SK-N-SH (cell line): ENCODE data around the gene TECRL. TPM values are rescaled to one million over a fixed set of nuclear protein-coding genes. Genes with fewer than 3 reads are reported as not detected.

Experiments
- CTCF ChIA-PET: fragments of 300-600, 350-600 bp; formaldehyde crosslinking; extraction: SDS; loops from one replicate; lab custom pipeline; 2021; lab: Yijun Ruan, JAX
- POLR2A ChIA-PET: fragments of 350-600 bp; sonication (Branson Sonifier 250); formaldehyde crosslinking; extraction: SDS; loops from one replicate; lab custom pipeline; 2020; ENCODE audit warnings: antibody characterized with exemption, inconsistent platforms; lab: Yijun Ruan, JAX
- DNase-seq: peaks from one replicate; pipeline ENCODE4 v3.0.0; 2012
- H2AFZ ChIP-seq: fragments of 200-600 bp; sonication (generic); 2 replicates; pipeline ENCODE4 v1.8.1; 2016; ENCODE audit warnings: antibody characterized with exemption, mild to moderate bottlenecking, low read depth
- H3F3A ChIP-seq: fragments of 200-600 bp; sonication (generic); replicated peaks from 2 replicates; pipeline ENCODE3; 2016; ENCODE audit warnings: antibody characterized with exemption, mild to moderate bottlenecking; ENCODE audit not compliant: insufficient read depth
- H3K27ac ChIP-seq, 2 experiments: fragments of 200-500 bp in 1 of 2; fragments of 200-600 bp in 1 of 2; sonication (Bioruptor generic) in 1 of 2; sonication (generic), shearing (Covaris generic) in 1 of 2; 2 replicates each; pipeline versions ENCODE4 v1.5.1 to v1.6.1; 2014 to 2016; ENCODE audit warnings: low read depth in 2 of 2, inconsistent platforms in 1 of 2, low read length in 1 of 2, mild to moderate bottlenecking in 1 of 2, mixed read lengths in 1 of 2
- H3K27me3 ChIP-seq: fragments of 200-600 bp; sonication (generic), shearing (Covaris generic); 2 replicates; pipeline ENCODE4 v1.6.1; 2016; ENCODE audit warnings: mixed run types; ENCODE audit not compliant: insufficient read depth
- H3K36me3 ChIP-seq, 2 experiments: fragments of 200-500 bp in 1 of 2; fragments of 200-600 bp in 1 of 2; sonication (Bioruptor generic) in 1 of 2; sonication (generic) in 1 of 2; replicated peaks in 1 of 2; 2 replicates each; pipeline versions ENCODE3 to v1.5.1; 2014 to 2016; ENCODE audit warnings: low read length in 1 of 2, mild to moderate bottlenecking in 1 of 2; ENCODE audit not compliant: insufficient read depth in 2 of 2, control insufficient read depth in 1 of 2
- H3K4me1 ChIP-seq, 2 experiments: fragments of 200-500 bp in 1 of 2; fragments of 200-600 bp in 1 of 2; sonication (Bioruptor generic) in 1 of 2; sonication (generic), shearing (Covaris generic) in 1 of 2; 2 replicates each; pipeline versions ENCODE4 v1.5.1 to v1.6.1; 2014 to 2016; ENCODE audit warnings: low read depth in 1 of 2, low read length in 1 of 2, mixed run types in 1 of 2; ENCODE audit not compliant: insufficient read depth in 2 of 2, control insufficient read depth in 1 of 2
- H3K4me2 ChIP-seq: fragments of 200-600 bp; sonication (generic), shearing (Covaris generic); 2 replicates; pipeline ENCODE4 v1.6.1; 2017; ENCODE audit warnings: mixed run types
- H3K4me3 ChIP-seq, 2 experiments: fragments of 200-500 bp in 1 of 2; fragments of 200-600 bp in 1 of 2; sonication (Bioruptor generic) in 1 of 2; sonication (generic), shearing (Covaris generic) in 1 of 2; 2 replicates each; pipeline versions ENCODE4 v1.5.1 to v1.8.1; 2014 to 2016; ENCODE audit warnings: low read depth in 2 of 2, inconsistent platforms in 1 of 2, low read length in 1 of 2, mild to moderate bottlenecking in 1 of 2, mixed read lengths in 1 of 2, moderate library complexity in 1 of 2
- H3K79me2 ChIP-seq: fragments of 200-600 bp; sonication (generic); 2 replicates; pipeline ENCODE4 v1.8.1; 2017; ENCODE audit warnings: mild to moderate bottlenecking; ENCODE audit not compliant: insufficient read depth
- H3K9ac ChIP-seq: fragments of 200-600 bp; sonication (generic); 2 replicates; pipeline ENCODE4 v1.6.1; 2017; ENCODE audit warnings: mixed run types
- H3K9me2 ChIP-seq: fragments of 200-600 bp; sonication (generic); 2 replicates; pipeline ENCODE4 v1.6.1; 2017; ENCODE audit warnings: mixed run types
- H3K9me3 ChIP-seq: fragments of 200-600 bp; sonication (generic); 2 replicates; pipeline ENCODE4 v1.6.1; 2017; ENCODE audit warnings: mixed run types, mild to moderate bottlenecking, moderate library complexity
- H4K20me1 ChIP-seq: fragments of 200-600 bp; sonication (generic); 2 replicates; pipeline ENCODE4 v1.6.1; 2017; ENCODE audit warnings: mild to moderate bottlenecking, mixed run types; ENCODE audit not compliant: insufficient read depth
- CHD2 ChIP-seq: fragments of 150-350 bp; IDR thresholded peaks from 2 replicates; pipeline ENCODE4 v1.6.1; 2018; ENCODE audit warnings: low read length; ENCODE audit not compliant: partially characterized antibody
- CTCF ChIP-seq: fragments of 200-600 bp; sonication (generic); IDR thresholded peaks from 2 replicates; pipeline ENCODE4 v1.6.1; 2017; ENCODE audit warnings: antibody characterized with exemption, mild to moderate bottlenecking, moderate library complexity
- ELF1 ChIP-seq: IDR thresholded peaks from 2 replicates; pipeline ENCODE4 v1.4.0; 2012
- EP300 ChIP-seq, 2 experiments: IDR thresholded peaks; 2 replicates each; pipeline versions ENCODE4 v1.4.0 to v1.6.1; 2012; ENCODE audit warnings: borderline replicate concordance in 1 of 2, low read depth in 1 of 2, low read length in 1 of 2
- FOSL2 ChIP-seq: IDR thresholded peaks from 2 replicates; pipeline ENCODE4 v1.4.0; 2012; ENCODE audit warnings: low read depth, mild to moderate bottlenecking, moderate library complexity, borderline replicate concordance
- NRF1 ChIP-seq: IDR thresholded peaks from 2 replicates; pipeline ENCODE4 v1.6.1; 2012; ENCODE audit warnings: low read depth, mild to moderate bottlenecking, low read length
- RFX5 ChIP-seq: IDR thresholded peaks from 2 replicates; pipeline ENCODE4 v1.6.1; 2012; ENCODE audit warnings: mild to moderate bottlenecking, improper control_type of control experiment, low read length
- SIN3A ChIP-seq: IDR thresholded peaks from 2 replicates; pipeline ENCODE4 v1.6.1; 2012; ENCODE audit warnings: low read depth, mild to moderate bottlenecking, low read length, moderate library complexity, borderline replicate concordance
- TEAD4 ChIP-seq: IDR thresholded peaks from 2 replicates; pipeline ENCODE4 v1.4.0; 2012; ENCODE audit warnings: mild to moderate bottlenecking, borderline replicate concordance; ENCODE audit not compliant: insufficient read depth
- ZBTB33 ChIP-seq: IDR thresholded peaks from 2 replicates; pipeline ENCODE4 v1.4.0; 2012; ENCODE audit warnings: low read depth, borderline replicate concordance
- WGBS: methylation state at CpG from one replicate; pipeline ENCODE4 v1.1.6; 2017; ENCODE audit warnings: low lambda C conversion rate; 5-methylcytosine and 5-hydroxymethylcytosine counted together
- polyA plus RNA-seq, 3 experiments: library from polyadenylated mRNA; depleted of rRNA; stranded (reverse); fragments of >200 nt; gene quantifications; 2 replicates each; pipeline ENCODE4 v1.2.3, GENCODE V29; 2012
- TF ChIP-seq, protein P1 (sequence below): IDR thresholded peaks from 2 replicates; pipeline ENCODE4 v1.4.0; 2012; ENCODE audit warnings: low read depth, borderline replicate concordance
- TF ChIP-seq, protein P2 (sequence below): IDR thresholded peaks from 2 replicates; pipeline ENCODE4 v1.6.1; 2012; ENCODE audit warnings: mild to moderate bottlenecking, low read depth, low read length, moderate library complexity
- TF ChIP-seq, protein P3 (sequence below): fragments of 150-350 bp; IDR thresholded peaks from 2 replicates; pipeline ENCODE4 v1.6.1; 2017; ENCODE audit warnings: antibody characterized with exemption, low read length, low read depth, borderline replicate concordance
- TF ChIP-seq, protein P4 (sequence below): IDR thresholded peaks from 2 replicates; pipeline ENCODE4 v1.4.0; 2012; ENCODE audit warnings: low read depth
- TF ChIP-seq, protein P5 (sequence below): fragments of 150-350 bp; IDR thresholded peaks from 2 replicates; pipeline ENCODE4 v1.6.1; 2016; ENCODE audit warnings: mild to moderate bottlenecking, low read depth, low read length

The TECRL gene
- polyA plus RNA-seq, 1 of the 3 experiments (the other 2 are of a cell fraction) = not detected

GRCh38 chr4:64360664-64361398 lies 48.4 kb downstream of the TECRL start:
- Histone ChIP-seq H3K4me2 (no peak overlapping the region), H3K9me3 (no peaks in the 10 kb centered on the region), H2AFZ (no peak overlapping the region), H4K20me1 (no peaks in the 10 kb centered on the region), H3K36me3 (no peaks in the 10 kb centered on the region), H3K27me3 (no peaks in the 10 kb centered on the region), H3K4me1 (no peaks in the 10 kb centered on the region), H3K9ac (no peak overlapping the region), H3F3A (no peaks in the 10 kb centered on the region), H3K79me2 (no peaks in the 10 kb centered on the region), H3K4me3 (no peak overlapping the region)
- ChIA-PET CTCF (no interaction called here), POLR2A (no interaction called here)
- no peak for DNase-seq
- WGBS = 39% methylated on average over 7 of the region's 8 CpGs
- TF ChIP-seq ELF1 = no peak
- TF ChIP-seq TEAD4 = no peak
- TF ChIP-seq, protein P1, sequence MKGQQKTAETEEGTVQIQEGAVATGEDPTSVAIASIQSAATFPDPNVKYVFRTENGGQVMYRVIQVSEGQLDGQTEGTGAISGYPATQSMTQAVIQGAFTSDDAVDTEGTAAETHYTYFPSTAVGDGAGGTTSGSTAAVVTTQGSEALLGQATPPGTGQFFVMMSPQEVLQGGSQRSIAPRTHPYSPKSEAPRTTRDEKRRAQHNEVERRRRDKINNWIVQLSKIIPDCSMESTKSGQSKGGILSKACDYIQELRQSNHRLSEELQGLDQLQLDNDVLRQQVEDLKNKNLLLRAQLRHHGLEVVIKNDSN = no peak
- TF ChIP-seq CHD2 = no peak
- TF ChIP-seq, protein P2, sequence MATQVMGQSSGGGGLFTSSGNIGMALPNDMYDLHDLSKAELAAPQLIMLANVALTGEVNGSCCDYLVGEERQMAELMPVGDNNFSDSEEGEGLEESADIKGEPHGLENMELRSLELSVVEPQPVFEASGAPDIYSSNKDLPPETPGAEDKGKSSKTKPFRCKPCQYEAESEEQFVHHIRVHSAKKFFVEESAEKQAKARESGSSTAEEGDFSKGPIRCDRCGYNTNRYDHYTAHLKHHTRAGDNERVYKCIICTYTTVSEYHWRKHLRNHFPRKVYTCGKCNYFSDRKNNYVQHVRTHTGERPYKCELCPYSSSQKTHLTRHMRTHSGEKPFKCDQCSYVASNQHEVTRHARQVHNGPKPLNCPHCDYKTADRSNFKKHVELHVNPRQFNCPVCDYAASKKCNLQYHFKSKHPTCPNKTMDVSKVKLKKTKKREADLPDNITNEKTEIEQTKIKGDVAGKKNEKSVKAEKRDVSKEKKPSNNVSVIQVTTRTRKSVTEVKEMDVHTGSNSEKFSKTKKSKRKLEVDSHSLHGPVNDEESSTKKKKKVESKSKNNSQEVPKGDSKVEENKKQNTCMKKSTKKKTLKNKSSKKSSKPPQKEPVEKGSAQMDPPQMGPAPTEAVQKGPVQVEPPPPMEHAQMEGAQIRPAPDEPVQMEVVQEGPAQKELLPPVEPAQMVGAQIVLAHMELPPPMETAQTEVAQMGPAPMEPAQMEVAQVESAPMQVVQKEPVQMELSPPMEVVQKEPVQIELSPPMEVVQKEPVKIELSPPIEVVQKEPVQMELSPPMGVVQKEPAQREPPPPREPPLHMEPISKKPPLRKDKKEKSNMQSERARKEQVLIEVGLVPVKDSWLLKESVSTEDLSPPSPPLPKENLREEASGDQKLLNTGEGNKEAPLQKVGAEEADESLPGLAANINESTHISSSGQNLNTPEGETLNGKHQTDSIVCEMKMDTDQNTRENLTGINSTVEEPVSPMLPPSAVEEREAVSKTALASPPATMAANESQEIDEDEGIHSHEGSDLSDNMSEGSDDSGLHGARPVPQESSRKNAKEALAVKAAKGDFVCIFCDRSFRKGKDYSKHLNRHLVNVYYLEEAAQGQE = no peak
- TF ChIP-seq, protein P3, sequence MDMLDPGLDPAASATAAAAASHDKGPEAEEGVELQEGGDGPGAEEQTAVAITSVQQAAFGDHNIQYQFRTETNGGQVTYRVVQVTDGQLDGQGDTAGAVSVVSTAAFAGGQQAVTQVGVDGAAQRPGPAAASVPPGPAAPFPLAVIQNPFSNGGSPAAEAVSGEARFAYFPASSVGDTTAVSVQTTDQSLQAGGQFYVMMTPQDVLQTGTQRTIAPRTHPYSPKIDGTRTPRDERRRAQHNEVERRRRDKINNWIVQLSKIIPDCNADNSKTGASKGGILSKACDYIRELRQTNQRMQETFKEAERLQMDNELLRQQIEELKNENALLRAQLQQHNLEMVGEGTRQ = no peak
- no peak for TF ChIP-seq CTCF
- TF ChIP-seq RFX5 = no peak
- no peak for TF ChIP-seq ZBTB33
- TF ChIP-seq, protein P4, sequence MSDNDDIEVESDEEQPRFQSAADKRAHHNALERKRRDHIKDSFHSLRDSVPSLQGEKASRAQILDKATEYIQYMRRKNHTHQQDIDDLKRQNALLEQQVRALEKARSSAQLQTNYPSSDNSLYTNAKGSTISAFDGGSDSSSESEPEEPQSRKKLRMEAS = no peak
- TF ChIP-seq FOSL2 = no peak
- TF ChIP-seq NRF1 = no peak
- TF ChIP-seq, protein P5, sequence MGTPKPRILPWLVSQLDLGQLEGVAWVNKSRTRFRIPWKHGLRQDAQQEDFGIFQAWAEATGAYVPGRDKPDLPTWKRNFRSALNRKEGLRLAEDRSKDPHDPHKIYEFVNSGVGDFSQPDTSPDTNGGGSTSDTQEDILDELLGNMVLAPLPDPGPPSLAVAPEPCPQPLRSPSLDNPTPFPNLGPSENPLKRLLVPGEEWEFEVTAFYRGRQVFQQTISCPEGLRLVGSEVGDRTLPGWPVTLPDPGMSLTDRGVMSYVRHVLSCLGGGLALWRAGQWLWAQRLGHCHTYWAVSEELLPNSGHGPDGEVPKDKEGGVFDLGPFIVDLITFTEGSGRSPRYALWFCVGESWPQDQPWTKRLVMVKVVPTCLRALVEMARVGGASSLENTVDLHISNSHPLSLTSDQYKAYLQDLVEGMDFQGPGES = no peak
- TF ChIP-seq EP300 (IDR thresholded peaks at IDR 0.05; ENCODE audit: borderline replicate concordance in 1 of 2, low read depth in 1 of 2, low read length in 1 of 2) = no peak
- no peak for TF ChIP-seq SIN3A
- TF ChIP-seq, all 33 proteins: peak for 0
- no peaks in the 10 kb centered on the region for H3K9me2 ChIP-seq
- H3K27ac ChIP-seq = no peak overlapping the region
